Stomach (tissue), 9 donors: Measurements from ENCODE around the gene BID. TPM values are rescaled to one million over a fixed set of nuclear protein-coding genes. Genes with fewer than 3 reads are reported as not detected.

Source experiments
- DNase-seq, 2 donors: peaks; one replicate each; pipeline versions ENCODE4 v3.0.0 to v3.0.0-alpha.2; 2013 to 2019
- H3K27ac ChIP-seq, 5 donors: fragments of 200-600 bp in 4 of 5; sonication (generic) in 4 of 5; one replicate each; pipeline ENCODE4 v1.5.1; 2013 to 2019; ENCODE audit warnings: mild to moderate bottlenecking in 1 of 5, moderate library complexity in 1 of 5
- H3K27me3 ChIP-seq, 3 donors: fragments of 200-600 bp; sonication (generic); one replicate each; pipeline ENCODE4 v1.5.1; 2017 to 2019; ENCODE audit warnings: mixed run types in 1 of 3
- H3K36me3 ChIP-seq, 4 donors: fragments of 200-600 bp; sonication (generic); 1 replicate in 3 of 4; 2 replicates in 1 of 4; pipeline ENCODE4 v1.5.1; 2016 to 2019
- H3K4me1 ChIP-seq, 4 donors: fragments of 200-600 bp; sonication (generic); one replicate each; pipeline ENCODE4 v1.5.1; 2016 to 2019
- H3K4me3 ChIP-seq, 4 donors: fragments of 200-600 bp; sonication (generic) in 3 of 4; one replicate each; pipeline ENCODE4 v1.5.1; 2016 to 2019; ENCODE audit warnings: mild to moderate bottlenecking in 1 of 4
- H3K9me3 ChIP-seq, 4 donors: fragments of 200-600 bp; sonication (generic); one replicate each; pipeline ENCODE4 v1.5.1; 2016 to 2019
- EP300 ChIP-seq: sonication (generic); formaldehyde crosslinking; IDR thresholded peaks from one replicate; pipeline ENCODE4 v1.6.1; 2017; ENCODE audit warnings: antibody characterized with exemption
- POLR2A ChIP-seq, 4 donors: fragments of 450-650 bp; IDR thresholded peaks; one replicate each; pipeline ENCODE4 v1.6.1; 2016; ENCODE audit warnings: antibody characterized with exemption in 4 of 4, control low read depth in 2 of 4, mild to moderate bottlenecking in 1 of 4, moderate library complexity in 1 of 4
- POLR2AphosphoS5 ChIP-seq, 3 donors: sonication (generic); formaldehyde crosslinking; IDR thresholded peaks; one replicate each; pipeline ENCODE4 v1.6.1; 2016; ENCODE audit warnings: antibody characterized with exemption in 3 of 3
- WGBS, 5 donors: extraction: QIAGEN DNeasy Blood & Tissue Kit in 3 of 5; methylation state at CpG; one replicate each; pipeline versions ENCODE4 v1.1.5 to v1.1.7; 2013 to 2018; 5-methylcytosine and 5-hydroxymethylcytosine counted together
- intact Hi-C: fragments of 100-400 bp; cut with DNase I; formaldehyde crosslinking; loops from one replicate; pipeline ENCODE4 v1.15.1; 2023; ENCODE audit warnings: low total_unique reads
- polyA plus RNA-seq, 3 donors: library from polyadenylated mRNA; stranded (reverse); fragments of 200-250 nt; gene quantifications; one replicate each; pipeline ENCODE4 v1.2.3, GENCODE V29; 2013
- total RNA-seq, 5 donors: library from RNA; depleted of rRNA; stranded (reverse); fragments of >200 nt; gene quantifications; one replicate each; pipeline versions ENCODE4 v1.1.0 to v1.2.3, GENCODE V29; 2014 to 2016
- TF ChIP-seq, protein P1 (sequence below), 7 experiments: fragments of 450-650 bp in 4 of 7; fragments of 200-600 bp in 3 of 7; sonication (generic) in 3 of 7; IDR thresholded peaks; one replicate each; pipeline ENCODE4 v1.5.1; 2016 to 2019; ENCODE audit warnings: antibody characterized with exemption in 7 of 7, control low read depth in 2 of 7, mild to moderate bottlenecking in 1 of 7
- donor health status: healthy with polysubstance abuse.
- donor health status: Bipolar disorder and iron deficiency.
- donor health status: healthy.

Gene BID
- total and polyA plus RNA-seq, 8 donors: 1.2 to 50.9 (median 19.7) TPM

DNA sequence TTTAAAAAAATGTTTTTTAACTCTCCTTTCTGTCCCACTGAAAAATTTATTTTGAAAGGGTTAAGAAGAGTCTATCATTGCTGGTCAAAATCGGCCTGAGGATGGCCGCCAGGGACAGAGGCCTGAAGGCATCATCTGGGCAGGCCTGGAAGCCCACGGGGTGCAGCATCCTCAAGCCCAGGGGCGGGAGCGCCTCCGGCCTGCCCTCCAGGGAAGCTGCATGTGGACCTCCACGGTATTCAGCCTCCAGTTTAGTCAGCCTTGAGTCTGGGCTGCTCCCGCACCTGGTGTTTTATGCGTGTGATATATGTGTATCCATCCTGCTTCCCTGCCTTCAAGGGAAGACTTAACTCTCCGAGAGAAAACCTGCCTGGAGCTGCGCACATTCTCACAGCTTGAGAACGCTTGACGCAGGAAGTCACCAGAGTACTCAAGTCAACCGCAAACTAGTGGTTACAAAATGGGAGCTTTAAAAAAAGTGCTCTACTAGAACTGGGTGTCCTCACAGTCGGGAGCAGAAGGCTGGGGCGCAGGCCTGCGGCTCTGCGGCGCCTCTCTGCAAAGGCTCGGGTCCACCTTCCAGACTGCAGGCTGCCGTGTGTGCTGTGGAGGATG, 13.6 kb upstream of the BID start:
- H3K4me1 ChIP-seq: peaks cover 0 to 24% (median 13%) of the 10 kb centered on the region in 4 donors
- H3K36me3 ChIP-seq: peaks cover 16 to 45% (median 35%) of the 10 kb centered on the region in 4 donors
- H3K9me3 ChIP-seq: no peaks in the 10 kb centered on the region
- no peaks in the 10 kb centered on the region for H3K27me3 ChIP-seq
- no peak for DNase-seq
- no peak for TF ChIP-seq POLR2A (IDR thresholded peaks at IDR 0.05)
- TF ChIP-seq EP300: no peak
- TF ChIP-seq POLR2AphosphoS5 (IDR thresholded peaks at IDR 0.05): no peak
- TF ChIP-seq, protein P1, sequence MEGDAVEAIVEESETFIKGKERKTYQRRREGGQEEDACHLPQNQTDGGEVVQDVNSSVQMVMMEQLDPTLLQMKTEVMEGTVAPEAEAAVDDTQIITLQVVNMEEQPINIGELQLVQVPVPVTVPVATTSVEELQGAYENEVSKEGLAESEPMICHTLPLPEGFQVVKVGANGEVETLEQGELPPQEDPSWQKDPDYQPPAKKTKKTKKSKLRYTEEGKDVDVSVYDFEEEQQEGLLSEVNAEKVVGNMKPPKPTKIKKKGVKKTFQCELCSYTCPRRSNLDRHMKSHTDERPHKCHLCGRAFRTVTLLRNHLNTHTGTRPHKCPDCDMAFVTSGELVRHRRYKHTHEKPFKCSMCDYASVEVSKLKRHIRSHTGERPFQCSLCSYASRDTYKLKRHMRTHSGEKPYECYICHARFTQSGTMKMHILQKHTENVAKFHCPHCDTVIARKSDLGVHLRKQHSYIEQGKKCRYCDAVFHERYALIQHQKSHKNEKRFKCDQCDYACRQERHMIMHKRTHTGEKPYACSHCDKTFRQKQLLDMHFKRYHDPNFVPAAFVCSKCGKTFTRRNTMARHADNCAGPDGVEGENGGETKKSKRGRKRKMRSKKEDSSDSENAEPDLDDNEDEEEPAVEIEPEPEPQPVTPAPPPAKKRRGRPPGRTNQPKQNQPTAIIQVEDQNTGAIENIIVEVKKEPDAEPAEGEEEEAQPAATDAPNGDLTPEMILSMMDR (IDR thresholded peaks at IDR 0.05): no peak
- WGBS, 5 donors: 84 to 94% (median 93%) methylated on average over 16 to 21 of the region's 21 CpGs
- peak overlapping the region in 2 of 5 donors; percentile 55 to 67 for H3K27ac ChIP-seq
- H3K4me3 ChIP-seq: no peak overlapping the region
- intact Hi-C loops: no loop called here

DNA sequence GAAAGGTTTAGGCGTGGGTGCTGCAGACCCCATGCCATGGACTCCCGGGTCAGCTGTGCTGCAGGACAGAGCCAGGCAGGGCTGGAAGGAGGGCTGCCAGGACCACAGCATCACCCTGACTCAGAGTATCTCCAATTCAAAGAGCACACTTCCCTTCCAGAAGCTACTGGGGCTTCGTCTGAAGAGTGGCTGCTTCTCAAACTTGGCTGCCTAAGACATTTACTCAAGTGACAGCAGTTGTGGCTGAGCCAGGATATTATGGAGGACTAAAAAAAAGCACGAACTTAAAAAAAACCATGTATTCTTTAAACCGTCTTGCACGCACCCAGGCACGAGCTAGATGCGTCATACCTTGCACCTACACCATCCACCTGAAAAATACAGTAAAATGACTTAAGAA, 13.0 kb upstream of the BID start:
- intact Hi-C loops: no loop called here
- TF ChIP-seq POLR2A (IDR thresholded peaks at IDR 0.05): no peak
- H3K36me3 ChIP-seq: peaks cover 16 to 42% (median 35%) of the 10 kb centered on the region in 4 donors

DNA sequence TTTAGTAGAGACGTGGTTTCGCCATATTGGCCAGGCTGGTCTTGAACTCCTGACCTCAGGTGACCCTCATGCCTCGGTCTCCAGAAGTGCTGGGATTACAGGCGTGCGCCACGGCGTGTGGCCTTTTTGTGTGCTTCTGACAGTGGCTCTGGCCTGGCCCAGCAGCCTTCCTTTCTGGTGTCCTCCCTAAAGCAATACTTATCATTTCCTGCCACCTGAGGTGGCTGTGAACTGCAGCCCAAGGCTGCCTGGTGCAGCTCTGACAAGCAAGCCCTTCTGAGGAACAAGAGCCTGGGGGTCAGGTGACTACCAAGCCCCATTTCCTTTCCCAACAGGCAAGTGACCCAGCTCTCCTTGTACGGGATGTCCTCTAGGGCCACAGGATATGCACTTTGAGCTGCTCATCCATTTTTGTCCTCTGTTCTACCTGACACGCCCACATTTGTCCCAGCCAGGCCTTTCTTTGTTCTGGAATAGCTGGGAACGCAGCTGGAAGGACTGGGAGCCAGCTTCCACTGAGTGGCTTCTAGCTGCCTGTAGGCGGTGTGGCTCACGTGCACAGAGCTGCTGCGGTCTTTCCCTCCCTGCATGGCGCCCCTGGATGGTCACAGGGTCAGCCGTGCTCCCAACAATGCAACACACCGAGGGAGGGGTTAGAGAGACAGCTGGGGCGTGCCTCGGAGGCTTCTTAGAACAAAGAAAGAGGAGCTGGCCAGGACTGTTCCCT, 12.3 kb upstream of the BID start:
- intact Hi-C loops: no loop called here
- H3K27ac ChIP-seq: peak overlapping the region in 4 of 5 donors; percentile 12 to 67 (median 58)

More for the DNA sequence above, 13.0 kb upstream of the BID start:
- no peak for DNase-seq
- H3K27ac ChIP-seq: peak overlapping the region in 3 of 5 donors; percentile 55 to 67 (median 61)
- H3K4me1 ChIP-seq: peaks cover under 1 to 22% (median 13%) of the 10 kb centered on the region in 4 donors
- no peaks in the 10 kb centered on the region for H3K9me3 ChIP-seq
- H3K27me3 ChIP-seq: no peaks in the 10 kb centered on the region
- 64 to 78% (median 71%) methylated on average over 8 of the region's 8 CpGs for WGBS, 5 donors
- no peak overlapping the region for H3K4me3 ChIP-seq

DNA sequence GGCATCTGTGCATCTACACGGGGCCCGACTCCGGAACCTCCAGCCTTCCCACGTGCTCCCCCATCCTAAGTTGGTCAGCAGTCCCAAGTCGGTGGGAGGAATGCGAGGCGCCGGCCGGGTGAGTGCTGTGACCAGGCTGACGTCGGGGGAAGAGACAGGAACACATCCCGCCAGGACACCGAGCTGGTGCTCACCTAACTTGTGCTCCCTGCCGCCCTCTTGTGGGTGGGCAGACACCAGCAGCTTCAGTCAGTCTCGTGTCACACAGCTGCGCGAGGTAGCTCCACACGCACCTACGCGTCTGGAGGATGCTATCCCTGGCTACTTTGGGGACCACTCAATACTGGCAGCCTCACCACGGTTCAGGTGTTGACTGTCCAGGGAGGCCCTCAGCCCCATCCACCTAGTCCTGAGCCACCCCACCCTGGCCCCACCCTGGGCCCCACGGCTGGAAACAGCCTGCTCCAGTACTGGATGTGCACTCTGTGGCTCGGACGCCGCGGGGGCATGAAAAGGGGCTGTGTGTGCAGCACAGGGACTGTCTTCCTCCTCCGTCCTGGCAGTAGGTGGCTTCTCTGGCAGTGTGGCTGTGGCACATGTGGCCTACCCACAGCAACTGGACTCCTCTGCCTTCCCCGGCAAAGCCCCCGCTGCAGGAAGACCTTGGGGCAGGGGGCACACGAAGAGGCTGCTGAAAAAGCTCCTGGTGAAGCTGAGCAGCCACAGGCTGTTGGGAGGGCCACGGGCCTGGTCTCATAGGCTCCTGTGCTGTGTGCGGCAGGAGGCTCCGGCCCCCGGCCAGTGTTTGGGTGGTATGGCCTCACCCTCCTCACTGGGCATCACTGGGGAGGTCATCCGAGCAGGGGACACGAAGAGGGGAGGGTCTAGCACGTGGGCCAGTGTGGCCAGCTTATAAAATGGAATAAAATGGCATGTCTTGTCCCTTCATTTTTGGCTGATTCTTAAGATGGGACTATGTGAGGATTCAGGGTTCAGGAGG, 11.2 kb upstream of the BID start:
- WGBS, 5 donors: 67 to 81% (median 71%) methylated on average over 19 to 37 of the region's 37 CpGs
- Histone ChIP-seq H3K9me3 (no peaks in the 10 kb centered on the region), H3K4me3 (no peak overlapping the region), H3K4me1 (peaks cover 18 to 38% (median 28%) of the 10 kb centered on the region in 4 donors), H3K27me3 (peaks cover 0 to 3% (median 0%) of the 10 kb centered on the region in 3 donors), H3K36me3 (peaks cover 11 to 33% (median 26%) of the 10 kb centered on the region in 4 donors), H3K27ac (peak overlapping the region in 3 of 5 donors; percentile 55 to 67 (median 61))
- intact Hi-C loops: no loop called here
- TF ChIP-seq POLR2A (IDR thresholded peaks at IDR 0.05): no peak
- TF ChIP-seq, protein P1 (IDR thresholded peaks at IDR 0.05): peak in 5 of 7 experiments; percentile 38 to 72 (median 47)
- peak in 1 of 3 donors; percentile 37 for TF ChIP-seq POLR2AphosphoS5 (IDR thresholded peaks at IDR 0.05)
- peak; percentile 66 to 79 for DNase-seq

More for the DNA sequence above, 12.3 kb upstream of the BID start:
- peak; percentile 53 to 57 for DNase-seq
- H3K36me3 ChIP-seq: peaks cover 16 to 40% (median 35%) of the 10 kb centered on the region in 4 donors
- 51 to 66% (median 55%) methylated on average over 11 to 18 of the region's 18 CpGs for WGBS, 5 donors
- no peaks in the 10 kb centered on the region for H3K27me3 ChIP-seq
- H3K4me3 ChIP-seq: no peak overlapping the region
- H3K9me3 ChIP-seq: no peaks in the 10 kb centered on the region
- TF ChIP-seq, protein P1 (IDR thresholded peaks at IDR 0.05): no peak
- peak in 2 of 3 donors; percentile 3 to 32 for TF ChIP-seq POLR2AphosphoS5 (IDR thresholded peaks at IDR 0.05)
- H3K4me1 ChIP-seq: peaks cover 7 to 28% (median 18%) of the 10 kb centered on the region in 4 donors
